Measurements from ENCODE around the gene SCIMP. TPM values are rescaled to one million over a fixed set of nuclear protein-coding genes. Genes with fewer than 3 reads are reported as not detected.

The SCIMP gene
- total RNA-seq, 1 experiment from 2014 or later: not detected

- Histone ChIP-seq H3K4me3 (replicated peaks in 1 of 2; ENCODE audit: low read depth in 1 of 2, low read length in 2 of 2) (no peak overlapping the region), H3K9me3 (ENCODE audit: control insufficient read depth in 1 of 2, insufficient read depth in 1 of 2, low read depth in 1 of 2, low read length in 2 of 2) (no peaks in the 10 kb centered on the region), H3K9ac (ENCODE audit: low read length) (no peak overlapping the region), H2AFZ (ENCODE audit: low read depth, low read length, poor library complexity, severe bottlenecking) (no peak overlapping the region), H3K4me1 (ENCODE audit: control insufficient read depth in 1 of 2, insufficient read depth in 2 of 2, low read length in 2 of 2) (peaks cover 0 to 5% of the 10 kb centered on the region in 2 experiments; a peak in 1 of 4 replicates), H3K9me2 (ENCODE audit: insufficient read depth) (no peaks in the 10 kb centered on the region), H3K79me2 (ENCODE audit: insufficient read depth, low read length) (no peaks in the 10 kb centered on the region), H3K27ac (ENCODE audit: low read depth, low read length) (no peak overlapping the region), H3K27me3 (ENCODE audit: insufficient read depth, low read length) (no peaks in the 10 kb centered on the region), H4K20me1 (ENCODE audit: insufficient read depth) (no peaks in the 10 kb centered on the region), H3K4me2 (ENCODE audit: low read length) (no peak overlapping the region), H3K36me3 (ENCODE audit: control insufficient read depth in 1 of 2, insufficient read depth in 2 of 2, low read length in 2 of 2) (no peaks in the 10 kb centered on the region)
- DNase-seq (ENCODE audit: low read depth, low spot score) (no peak), ATAC-seq (no peak)
- no TSS peak for BruUV-seq (replicated peaks)
- intact Hi-C loops (cut with micrococcal nuclease): loop anchor here (5.0 kb wide), 1 partner anchor 645 kb away; no protein-coding TSS in a partner anchor
- TF ChIP-seq ZFX (IDR thresholded peaks at IDR 0.05) (no peak), SIN3A (IDR thresholded peaks at IDR 0.05; ENCODE audit: low read depth) (no peak), MAX (IDR thresholded peaks at IDR 0.05) (no peak), FOSL1 (IDR thresholded peaks at IDR 0.05; ENCODE audit: low read depth) (no peak), SP1 (IDR thresholded peaks at IDR 0.05; ENCODE audit: low read depth) (no peak)
- RAD21 ChIA-PET (ENCODE audit: low non-redundant PET in 1 of 2, low total read pairs in 2 of 2, uncharacterized antibody in 2 of 2, unreplicated experiment in 2 of 2): no interaction called here
- POLR2A ChIA-PET: interaction anchor here (1.3 kb wide), 1 partner anchor 9 kb away, joined by 4 read pairs; the partner anchor contains the start of gene RABEP1
- CTCF ChIA-PET: no interaction called here
Observed at GRCh38 chr17:5272322-5272721, 37.7 kb upstream of the SCIMP start.

GRCh38 chr17:5269241-5269960, 34.7 kb upstream of the SCIMP start:
- Histone ChIP-seq H3K4me1 (ENCODE audit: control insufficient read depth in 1 of 2, insufficient read depth in 2 of 2, low read length in 2 of 2) (peaks cover 0 to 5% of the 10 kb centered on the region in 2 experiments; a peak in 1 of 4 replicates), H3K27me3 (ENCODE audit: insufficient read depth, low read length) (no peaks in the 10 kb centered on the region), H3K4me3 (replicated peaks in 1 of 2; ENCODE audit: low read depth in 1 of 2, low read length in 2 of 2) (no peak overlapping the region), H4K20me1 (ENCODE audit: insufficient read depth) (no peaks in the 10 kb centered on the region), H3K9me3 (ENCODE audit: control insufficient read depth in 1 of 2, insufficient read depth in 1 of 2, low read depth in 1 of 2, low read length in 2 of 2) (no peaks in the 10 kb centered on the region), H3K9ac (ENCODE audit: low read length) (no peak overlapping the region), H3K9me2 (ENCODE audit: insufficient read depth) (no peaks in the 10 kb centered on the region), H3K4me2 (ENCODE audit: low read length) (no peak overlapping the region), H3K27ac (ENCODE audit: low read depth, low read length) (no peak overlapping the region), H3K36me3 (ENCODE audit: control insufficient read depth in 1 of 2, insufficient read depth in 2 of 2, low read length in 2 of 2) (no peaks in the 10 kb centered on the region), H2AFZ (ENCODE audit: low read depth, low read length, poor library complexity, severe bottlenecking) (no peak overlapping the region), H3K79me2 (ENCODE audit: insufficient read depth, low read length) (no peaks in the 10 kb centered on the region)
- ATAC-seq (no peak), DNase-seq (ENCODE audit: low read depth, low spot score) (no peak)
- intact Hi-C loops (cut with micrococcal nuclease): no loop called here
- ChIA-PET POLR2A (no interaction called here), CTCF (no interaction called here), RAD21 (ENCODE audit: low non-redundant PET in 1 of 2, low total read pairs in 2 of 2, uncharacterized antibody in 2 of 2, unreplicated experiment in 2 of 2) (no interaction called here)
- no TSS peak for BruUV-seq (replicated peaks)
- TF ChIP-seq RAD21 (IDR thresholded peaks at IDR 0.05; ENCODE audit: low read depth) (no peak), CBX3 (IDR thresholded peaks at IDR 0.05; ENCODE audit: low read depth) (no peak), SIN3A (IDR thresholded peaks at IDR 0.05; ENCODE audit: low read depth) (no peak), ZNF274 (IDR thresholded peaks at IDR 0.05; ENCODE audit: low read depth, low read length) (no peak), CEBPB (IDR thresholded peaks at IDR 0.05; ENCODE audit: low read depth) (no peak), SRF (IDR thresholded peaks at IDR 0.05; ENCODE audit: low read depth) (no peak), POLR2AphosphoS5 (IDR thresholded peaks at IDR 0.05; ENCODE audit: low read depth, low read length) (no peak), EZH2 (IDR thresholded peaks at IDR 0.05) (no peak), ELF1 (IDR thresholded peaks at IDR 0.05; ENCODE audit: borderline replicate concordance, low read depth) (no peak), SP1 (IDR thresholded peaks at IDR 0.05; ENCODE audit: low read depth) (no peak), JUND (IDR thresholded peaks at IDR 0.05) (no peak), EZH2phosphoT487 (IDR thresholded peaks at IDR 0.05; ENCODE audit: borderline replicate concordance) (no peak), TCF7L2 (IDR thresholded peaks at IDR 0.05; ENCODE audit: borderline replicate concordance, extremely low read depth, insufficient read depth, insufficient read length) (no peak), FOSL1 (IDR thresholded peaks at IDR 0.05; ENCODE audit: low read depth) (no peak)
- TF ChIP-seq, protein P1, sequence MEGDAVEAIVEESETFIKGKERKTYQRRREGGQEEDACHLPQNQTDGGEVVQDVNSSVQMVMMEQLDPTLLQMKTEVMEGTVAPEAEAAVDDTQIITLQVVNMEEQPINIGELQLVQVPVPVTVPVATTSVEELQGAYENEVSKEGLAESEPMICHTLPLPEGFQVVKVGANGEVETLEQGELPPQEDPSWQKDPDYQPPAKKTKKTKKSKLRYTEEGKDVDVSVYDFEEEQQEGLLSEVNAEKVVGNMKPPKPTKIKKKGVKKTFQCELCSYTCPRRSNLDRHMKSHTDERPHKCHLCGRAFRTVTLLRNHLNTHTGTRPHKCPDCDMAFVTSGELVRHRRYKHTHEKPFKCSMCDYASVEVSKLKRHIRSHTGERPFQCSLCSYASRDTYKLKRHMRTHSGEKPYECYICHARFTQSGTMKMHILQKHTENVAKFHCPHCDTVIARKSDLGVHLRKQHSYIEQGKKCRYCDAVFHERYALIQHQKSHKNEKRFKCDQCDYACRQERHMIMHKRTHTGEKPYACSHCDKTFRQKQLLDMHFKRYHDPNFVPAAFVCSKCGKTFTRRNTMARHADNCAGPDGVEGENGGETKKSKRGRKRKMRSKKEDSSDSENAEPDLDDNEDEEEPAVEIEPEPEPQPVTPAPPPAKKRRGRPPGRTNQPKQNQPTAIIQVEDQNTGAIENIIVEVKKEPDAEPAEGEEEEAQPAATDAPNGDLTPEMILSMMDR (IDR thresholded peaks at IDR 0.05 in 2 of 3, conservative IDR thresholded peaks at IDR 0.05 in 1 of 3; ENCODE audit: borderline replicate concordance in 1 of 3, insufficient read depth in 1 of 3, low read depth in 2 of 3, low read length in 2 of 3): no peak
- TF ChIP-seq, protein P2, sequence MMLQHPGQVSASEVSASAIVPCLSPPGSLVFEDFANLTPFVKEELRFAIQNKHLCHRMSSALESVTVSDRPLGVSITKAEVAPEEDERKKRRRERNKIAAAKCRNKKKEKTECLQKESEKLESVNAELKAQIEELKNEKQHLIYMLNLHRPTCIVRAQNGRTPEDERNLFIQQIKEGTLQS (IDR thresholded peaks at IDR 0.05): no peak

All from HCT116 (cell line).